NCI-H1694 (cell line): ENCODE measurements around the gene ARHGEF4.

Experiments used
- DNase-seq: peaks from one replicate; lab custom pipeline; 2025; lab: John Stamatoyannopoulos, UW

The ARHGEF4 gene

DNA sequence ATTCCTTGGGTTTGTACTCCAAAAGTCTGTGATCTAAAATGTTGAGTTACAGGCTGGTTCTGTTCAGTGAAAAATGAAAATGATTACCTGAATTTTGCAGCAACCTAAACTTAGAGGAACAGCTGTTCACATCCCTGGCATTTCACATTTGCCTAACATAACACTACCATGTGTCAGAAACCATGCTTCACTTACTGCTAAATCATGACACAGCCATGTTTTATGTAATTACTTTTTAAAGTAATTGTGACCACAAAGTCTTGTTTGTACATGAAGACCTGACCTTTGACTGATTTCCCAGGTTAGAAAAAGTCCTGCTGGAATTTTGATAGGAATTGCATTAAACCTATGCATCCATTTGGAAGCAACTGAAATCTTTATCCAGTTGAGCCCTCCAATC lies 177.4 kb downstream of the ARHGEF4 start:
- DNase-seq = no peak

DNA sequence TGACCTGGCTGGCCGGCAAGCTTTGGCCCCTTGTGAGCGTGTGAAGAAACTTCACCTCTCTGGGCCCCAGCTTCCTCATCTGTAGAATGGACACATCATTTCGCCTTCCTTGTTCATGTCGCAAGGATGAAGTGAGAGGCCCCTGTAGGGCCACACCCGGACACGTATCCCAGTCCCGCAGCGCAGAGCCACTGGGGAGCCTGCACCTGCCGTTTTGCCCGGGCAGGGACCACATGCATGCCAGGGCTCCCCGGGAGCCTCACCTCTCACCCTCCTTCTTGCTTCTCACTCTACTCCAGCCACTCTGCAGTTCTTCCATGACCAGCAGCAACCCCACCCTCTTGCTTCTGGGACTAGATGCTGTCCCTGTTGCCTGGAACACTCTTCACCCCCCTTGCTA lies 179.1 kb downstream of the ARHGEF4 start:
- no peak for DNase-seq

DNA sequence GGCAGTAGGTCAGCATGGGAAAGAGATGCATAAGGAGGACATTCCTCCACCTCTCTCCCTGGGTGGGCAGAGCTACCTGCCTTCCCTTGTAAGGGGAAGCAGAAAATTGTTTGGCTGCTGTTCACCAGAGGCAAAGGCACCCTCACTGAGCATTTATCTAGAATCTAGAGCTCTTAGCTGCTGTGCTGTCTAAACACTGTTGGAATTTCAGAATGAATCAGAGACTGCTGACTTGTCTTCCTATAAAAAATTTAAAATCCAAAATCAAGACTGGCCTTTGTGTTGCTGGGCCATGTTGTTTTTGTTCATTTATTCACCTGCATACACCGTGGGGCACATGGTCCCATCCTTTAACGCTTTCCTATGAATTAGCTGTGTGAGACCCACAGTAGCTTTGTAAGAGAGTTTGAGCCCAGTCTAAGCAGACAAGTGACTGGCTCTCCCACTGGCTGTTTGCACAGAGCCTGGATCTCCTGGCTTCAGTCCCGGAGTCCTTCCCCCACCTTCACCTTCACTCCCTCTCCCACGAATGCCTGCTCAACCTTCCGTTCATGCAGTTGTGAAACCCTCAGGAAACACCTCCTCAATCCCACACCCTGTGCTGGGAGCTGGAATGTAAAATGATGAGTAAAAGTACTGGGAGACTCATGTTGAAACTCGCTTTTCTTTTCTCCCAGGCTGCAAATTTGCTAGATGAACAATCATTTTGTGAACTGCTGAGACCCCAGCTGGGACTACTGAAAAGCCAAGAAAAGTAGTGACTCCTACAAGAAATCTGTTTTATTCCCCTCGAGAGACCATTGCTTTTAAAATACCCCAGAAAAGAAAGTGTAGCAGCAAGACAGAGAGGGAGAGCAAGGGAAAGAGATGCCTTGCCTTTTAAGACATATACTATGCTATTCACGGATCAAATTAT lies 180.4 kb downstream of the ARHGEF4 start:
- DNase-seq = no peak

DNA sequence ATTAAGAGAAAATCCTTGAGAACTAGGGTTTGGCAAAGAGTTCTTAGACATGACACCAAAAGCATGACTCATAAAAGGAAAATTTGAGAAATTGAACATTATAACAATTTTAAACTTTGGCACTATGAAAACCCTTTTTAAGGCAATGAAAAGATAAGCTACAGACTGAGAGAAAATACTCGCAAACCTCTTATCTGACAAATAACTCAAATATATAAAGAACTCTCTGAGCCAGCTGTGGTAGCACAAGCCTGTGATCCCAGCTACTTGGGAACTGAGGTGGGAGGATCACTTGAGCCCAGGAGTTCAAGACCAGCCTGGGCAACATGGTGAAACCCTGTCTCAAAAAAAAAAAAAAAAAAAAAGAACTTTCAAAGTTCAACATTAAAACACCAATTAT lies 186.0 kb downstream of the ARHGEF4 start:
- DNase-seq = no peak

DNA sequence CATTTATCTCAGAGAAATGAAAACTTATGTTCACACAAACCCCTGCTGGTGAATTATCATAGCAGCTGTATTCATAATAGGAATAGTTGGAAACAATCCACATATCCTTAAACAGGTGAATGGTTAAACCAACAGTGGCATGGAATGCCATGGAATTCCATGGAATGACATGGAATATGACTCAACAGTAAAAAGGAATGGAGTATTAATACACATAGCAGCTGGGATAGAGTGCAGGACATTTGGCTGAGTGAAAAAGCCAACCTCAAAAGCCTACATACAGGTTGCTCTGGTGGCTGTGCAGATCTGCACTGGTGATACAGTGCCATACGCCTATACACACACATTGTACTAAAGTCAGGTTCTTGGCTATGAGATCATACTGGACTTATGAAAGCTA lies 187.0 kb downstream of the ARHGEF4 start:
- DNase-seq = no peak

DNA sequence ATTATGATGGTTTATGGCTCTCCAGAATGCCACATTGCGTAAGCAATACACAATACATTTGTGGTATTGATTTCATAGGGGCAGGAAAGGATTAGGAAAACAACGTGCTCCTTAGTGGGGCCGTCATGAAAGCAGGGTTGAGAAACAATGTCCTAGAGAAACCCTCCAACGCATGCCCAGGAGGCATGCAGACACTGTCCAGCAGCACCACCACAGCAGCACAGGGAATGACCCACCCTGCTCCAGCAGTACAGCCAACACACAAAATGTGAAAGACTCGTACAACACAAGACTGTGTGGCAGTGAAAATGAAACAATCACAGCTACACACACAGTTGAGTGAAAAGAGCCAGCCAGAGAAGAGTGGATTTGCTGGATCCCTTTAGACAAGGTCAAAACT lies 190.2 kb downstream of the ARHGEF4 start:
- DNase-seq = no peak

DNA sequence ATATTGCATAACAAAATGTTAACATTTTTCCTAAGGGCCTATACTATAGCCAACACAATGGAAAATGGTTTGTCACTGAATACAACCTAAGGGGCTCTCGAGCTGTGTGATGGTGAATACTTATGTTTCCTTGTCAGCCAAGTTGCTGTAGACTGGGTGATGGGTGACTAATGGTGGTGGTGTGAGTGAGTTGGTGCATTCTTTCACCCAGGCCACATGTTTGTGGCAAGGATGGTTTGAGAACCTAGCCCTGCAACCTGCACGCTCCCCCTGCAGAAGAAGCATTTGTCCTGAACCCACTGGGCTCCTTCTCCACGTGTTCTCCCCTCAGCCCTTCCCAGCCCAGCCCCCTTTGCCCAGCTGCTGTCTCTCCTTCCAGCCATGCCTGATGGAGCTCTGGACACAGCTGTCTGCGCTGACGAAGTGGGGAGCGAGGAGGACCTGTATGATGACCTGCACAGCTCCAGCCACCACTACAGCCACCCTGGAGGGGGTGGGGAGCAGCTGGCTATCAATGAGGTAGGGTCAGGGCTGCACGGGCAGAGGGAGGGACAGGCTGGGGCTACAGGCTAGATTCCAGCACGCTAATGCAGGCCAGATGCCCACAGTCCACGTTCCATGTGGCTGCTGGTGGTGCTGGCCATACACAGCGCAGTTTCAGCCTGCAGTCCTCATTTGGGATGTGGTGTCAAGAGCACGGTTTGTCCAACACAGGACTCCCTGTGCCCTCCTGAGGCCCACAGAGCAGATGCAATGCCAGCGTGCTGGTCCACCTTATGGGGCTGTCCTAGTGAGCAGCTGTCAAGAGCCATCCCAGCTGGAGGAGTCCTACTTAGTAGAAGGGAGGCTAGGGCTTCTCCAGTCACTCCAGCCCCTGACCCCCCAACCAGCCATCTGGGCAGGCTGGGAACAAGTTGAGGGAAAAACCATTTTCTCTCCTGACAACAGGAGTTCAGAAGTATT lies 191.1 kb downstream of the ARHGEF4 start:
- DNase-seq = no peak

DNA sequence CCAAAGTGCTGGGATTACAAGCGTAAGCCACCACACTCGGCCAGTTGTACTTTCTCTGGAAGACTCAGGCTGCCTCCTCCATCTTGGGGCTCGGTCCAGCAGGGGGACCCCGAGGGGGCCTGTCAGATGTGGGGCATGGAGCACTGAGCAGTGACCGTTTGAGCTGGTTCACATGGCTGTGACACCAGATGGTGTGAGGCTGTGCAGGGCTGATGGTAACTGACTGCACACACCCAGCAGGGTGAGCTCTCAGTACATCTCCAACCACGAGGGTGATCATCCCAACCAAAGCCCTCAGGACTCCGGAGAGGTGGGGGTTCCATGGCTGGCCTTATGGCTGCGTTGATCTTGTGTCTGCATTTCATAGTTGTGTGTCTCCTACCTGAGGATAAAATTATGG lies 193.1 kb downstream of the ARHGEF4 start:
- peak; percentile 11 for DNase-seq

DNA sequence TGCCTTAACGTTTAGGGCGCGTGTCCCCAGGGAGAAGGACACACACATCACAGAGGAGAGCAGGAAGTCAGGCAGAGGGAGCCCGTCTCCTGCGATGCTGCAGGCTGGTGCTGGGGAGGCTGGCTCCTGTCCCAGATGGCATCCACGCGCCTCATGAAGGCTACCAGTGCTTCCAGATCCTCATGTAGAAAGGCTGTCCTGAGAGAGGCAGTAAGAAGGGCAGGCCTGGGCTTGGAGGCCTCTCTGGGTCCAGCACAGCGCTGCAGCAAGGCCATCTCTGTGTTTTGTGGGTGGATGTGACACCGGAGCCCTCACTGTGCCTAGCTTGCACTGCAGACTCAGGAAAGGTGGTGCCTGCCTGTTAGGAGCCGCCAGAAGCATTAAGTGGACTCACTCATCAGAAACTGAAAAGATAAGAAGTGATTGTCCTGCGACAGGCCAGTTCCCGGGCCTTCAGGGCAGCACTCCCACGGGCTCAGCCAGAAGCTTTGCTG lies 193.8 kb downstream of the ARHGEF4 start:
- peak; percentile 70 for DNase-seq

DNA sequence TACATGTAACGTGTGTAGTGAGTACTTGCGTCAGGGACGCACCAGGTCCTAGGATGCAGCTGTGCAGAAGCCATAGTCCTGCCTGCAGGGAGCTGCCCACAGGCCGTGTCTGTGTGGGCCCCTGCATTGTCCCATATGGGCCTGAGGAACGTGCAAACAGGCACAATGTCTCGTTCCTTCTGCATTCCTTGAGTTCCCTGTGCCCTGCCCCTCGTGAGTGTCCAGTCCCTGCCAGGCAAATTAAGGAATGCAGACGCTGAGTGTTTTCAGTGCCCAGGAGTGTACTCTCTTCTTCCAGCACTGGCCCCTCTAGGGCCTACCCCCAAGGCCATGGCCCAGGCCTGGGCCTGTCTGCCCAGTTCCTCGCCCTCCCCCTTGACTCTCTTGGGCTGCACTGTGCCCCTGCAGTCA lies 194.7 kb downstream of the ARHGEF4 start:
- DNase-seq = no peak

DNA sequence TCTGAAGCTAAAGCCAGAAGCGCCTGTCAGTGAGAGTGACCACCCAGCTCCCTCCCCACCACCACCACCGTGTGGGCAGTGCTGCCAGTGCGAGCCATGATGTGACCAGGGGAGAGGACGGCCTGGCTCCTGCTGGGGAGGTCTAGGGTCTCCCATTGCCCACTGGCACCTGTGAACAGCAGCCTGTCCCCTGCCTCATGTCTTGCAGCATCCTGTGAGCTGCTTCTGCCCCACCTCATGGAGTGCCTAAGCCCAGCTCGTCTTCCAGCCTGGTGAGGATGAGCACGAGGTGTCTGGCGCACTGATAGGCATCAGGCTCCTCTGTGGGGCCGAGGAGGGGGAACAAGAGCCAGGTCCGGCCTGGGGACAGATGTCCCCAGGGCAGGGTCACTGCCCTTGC lies 195.2 kb downstream of the ARHGEF4 start:
- no peak for DNase-seq

DNA sequence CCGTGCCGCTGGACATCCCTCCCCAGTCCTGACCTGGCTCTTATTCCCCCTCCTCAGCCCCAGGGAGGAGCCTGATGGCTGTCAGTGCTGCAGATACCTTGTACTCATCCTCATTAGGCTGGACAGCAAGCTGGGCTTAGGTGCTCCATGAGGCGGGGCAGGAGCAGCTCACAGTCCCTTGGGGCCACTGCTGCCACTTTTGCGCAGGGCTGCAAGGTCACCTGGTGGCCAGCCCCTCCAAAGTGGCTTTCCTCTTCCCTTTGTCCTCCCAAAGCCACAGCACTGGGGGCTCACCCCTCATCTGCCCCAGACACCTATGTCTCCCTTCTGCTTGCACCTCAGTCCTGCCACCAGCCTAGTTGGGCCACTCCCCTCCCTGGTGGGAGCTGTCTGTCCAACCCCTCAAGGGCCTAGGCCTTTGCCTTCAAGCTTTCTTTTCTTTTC lies 195.7 kb downstream of the ARHGEF4 start:
- DNase-seq = no peak

DNA sequence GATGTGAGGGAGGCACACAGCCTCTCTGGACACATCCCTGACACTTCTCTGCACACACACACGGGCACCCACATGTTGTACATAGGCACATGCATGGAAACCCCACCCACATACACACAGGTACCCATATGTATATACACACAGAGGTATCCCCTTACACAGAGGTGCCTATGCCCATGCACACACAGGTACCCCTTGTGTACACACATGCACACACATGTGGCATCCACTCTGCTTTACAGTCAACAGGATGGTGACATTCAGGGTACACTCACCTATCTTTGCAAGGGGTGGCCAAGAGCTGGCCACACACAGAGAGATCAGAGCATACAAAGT lies 197.0 kb downstream of the ARHGEF4 start:
- DNase-seq = no peak

DNA sequence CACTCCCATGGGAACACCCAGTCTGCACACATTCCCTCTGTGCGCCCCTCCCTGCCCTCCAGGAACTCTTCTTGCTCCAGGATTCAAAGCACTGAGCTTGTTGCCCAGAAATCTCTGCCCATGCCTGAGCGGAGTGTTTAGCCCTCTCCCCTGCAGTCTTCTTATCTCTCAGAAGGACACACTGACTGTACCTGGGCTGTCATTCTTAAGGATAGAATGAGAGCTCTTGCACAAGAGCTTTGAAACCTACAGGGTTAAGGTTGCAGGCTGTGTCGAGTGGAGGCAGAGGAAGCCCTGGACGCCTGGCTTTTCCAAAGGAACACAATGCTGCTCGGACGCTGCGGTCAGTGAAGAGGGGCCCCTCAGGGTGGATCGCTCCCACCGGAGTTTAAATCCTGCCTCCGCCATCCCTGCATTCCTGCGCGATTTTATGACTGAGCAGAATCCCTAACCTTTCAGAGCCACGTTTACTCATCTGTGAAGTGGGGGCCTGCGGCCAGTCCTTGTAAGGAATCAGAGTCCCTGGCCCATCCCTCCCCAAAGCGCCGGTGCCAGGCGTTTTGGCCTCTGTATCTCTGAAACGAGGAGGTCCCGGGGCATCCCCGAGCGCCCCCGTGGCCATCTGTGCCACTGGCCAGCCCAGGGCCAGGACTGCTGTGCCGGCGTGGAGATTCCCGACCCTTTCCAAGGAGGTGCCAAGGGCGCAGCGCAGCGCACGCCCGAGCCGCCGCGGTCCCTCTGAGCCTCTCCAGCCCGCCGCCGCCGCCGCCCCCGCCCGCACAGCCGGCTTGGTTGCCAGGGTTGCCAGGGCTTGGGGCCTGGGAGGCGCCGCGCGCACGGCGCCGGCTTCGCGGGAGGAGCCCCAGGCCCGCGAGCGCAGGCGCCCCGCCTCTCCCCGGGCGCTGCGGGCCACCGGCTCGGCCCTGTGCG lies 197.7 kb downstream of the ARHGEF4 start:
- DNase-seq = no peak

DNA sequence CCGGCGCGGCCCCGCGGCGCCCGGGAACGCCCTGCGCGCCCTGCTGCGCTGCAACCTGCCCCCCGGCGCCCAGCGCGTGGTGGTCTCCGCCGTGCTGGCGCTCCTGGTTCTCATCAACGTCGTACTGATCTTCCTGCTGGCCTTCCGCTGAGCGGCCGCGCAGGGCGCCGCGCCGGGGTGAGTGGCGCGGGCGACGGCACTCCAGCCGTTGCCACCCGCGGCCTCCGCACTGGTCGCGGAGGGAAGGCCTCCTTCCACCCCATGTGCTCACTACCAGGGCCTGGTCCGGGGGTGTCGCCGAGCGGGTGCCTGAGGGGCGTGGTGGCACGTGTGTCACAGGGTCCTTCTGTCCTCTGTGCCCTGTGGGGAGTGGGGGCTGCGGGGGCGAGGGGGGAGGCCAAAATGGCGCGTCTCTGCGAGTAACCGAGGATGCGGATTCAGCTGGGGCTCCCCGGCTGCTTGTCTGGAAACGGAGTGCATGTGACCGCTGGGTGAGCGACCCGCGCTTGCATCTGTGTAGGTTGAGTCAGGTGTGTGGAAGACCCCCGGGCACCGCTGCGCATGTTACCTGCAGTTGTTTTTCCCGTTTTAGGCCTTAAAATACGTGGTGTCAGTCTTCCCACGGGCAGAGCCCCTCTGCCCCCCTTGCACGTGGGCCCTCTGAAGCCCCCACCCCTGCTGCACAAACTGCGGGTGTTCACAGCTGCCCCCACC lies 198.6 kb downstream of the ARHGEF4 start:
- DNase-seq = no peak

DNA sequence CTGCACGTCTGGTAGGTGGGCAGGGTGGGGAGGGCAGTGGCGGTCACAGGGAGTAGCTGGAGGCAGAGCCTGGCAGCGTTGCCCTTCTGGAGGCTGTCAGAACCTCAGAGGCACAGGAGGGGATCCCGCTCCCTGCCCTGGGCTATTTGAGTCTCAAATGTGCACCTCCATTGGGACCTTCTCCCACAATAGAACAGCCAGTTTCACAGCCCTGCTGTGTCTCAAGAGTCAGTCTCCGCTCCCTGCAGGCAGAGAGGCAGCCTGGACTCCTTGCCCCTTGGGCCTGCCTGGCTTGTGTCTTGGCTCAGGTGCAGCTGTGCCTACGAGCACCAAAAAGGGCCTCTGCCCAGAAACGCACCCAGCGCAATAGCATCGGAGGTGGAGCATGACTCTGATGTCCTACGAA lies 199.1 kb downstream of the ARHGEF4 start:
- DNase-seq = no peak

DNA sequence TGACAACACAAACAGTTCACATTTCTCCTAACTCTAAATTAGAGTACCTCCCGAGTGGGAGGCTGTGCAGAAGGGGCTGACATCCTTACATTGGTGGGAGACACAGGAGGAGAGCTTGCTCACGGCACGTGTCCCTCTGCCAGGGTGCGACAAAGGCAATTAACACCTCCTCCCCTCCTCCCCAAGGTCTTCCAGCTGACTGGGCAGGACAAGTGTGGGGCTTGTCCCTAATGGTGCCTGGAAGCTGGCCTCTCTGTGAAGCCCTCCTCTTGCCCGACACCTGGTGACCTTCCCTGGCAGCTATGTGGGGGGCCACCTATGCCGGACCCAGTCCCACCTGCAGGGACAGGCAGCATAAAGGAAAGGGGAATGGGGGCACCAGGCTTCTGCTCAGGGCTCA lies 199.6 kb downstream of the ARHGEF4 start:
- DNase-seq = no peak

DNA sequence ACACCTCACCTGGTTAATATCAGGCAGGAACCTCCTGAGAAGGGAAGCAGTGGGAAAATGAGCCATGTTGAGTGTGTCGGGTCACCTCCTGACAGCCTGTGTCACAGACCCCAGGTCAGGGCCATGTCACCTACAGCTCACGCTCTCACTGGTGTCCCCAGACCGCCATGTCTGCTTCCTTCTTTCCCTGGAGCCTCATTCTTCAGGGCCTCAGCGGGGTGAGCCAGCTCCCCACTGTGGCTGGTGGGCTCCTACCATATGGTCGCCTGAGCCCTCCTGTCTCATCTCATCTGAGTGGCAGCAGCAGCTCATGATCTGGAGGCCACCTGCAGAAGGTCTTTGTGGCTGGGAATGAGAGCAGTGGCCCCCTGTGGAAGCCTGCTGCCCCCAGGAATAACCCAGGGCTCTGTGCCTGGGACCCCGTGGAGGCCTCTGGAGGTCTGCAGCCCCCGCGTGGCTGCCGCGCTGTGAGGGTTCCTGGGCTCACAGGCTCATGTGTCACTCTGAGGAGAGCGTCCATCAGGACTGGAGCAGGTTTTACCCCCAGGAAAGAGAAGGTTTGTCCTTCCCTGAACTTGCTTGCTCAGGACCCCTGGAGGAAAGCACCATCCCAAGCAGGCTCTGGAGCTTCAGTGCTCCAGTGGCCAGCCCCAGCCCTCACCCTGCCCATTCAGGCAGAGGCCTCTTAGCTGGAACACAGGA lies 200.1 kb downstream of the ARHGEF4 start:
- DNase-seq = no peak

DNA sequence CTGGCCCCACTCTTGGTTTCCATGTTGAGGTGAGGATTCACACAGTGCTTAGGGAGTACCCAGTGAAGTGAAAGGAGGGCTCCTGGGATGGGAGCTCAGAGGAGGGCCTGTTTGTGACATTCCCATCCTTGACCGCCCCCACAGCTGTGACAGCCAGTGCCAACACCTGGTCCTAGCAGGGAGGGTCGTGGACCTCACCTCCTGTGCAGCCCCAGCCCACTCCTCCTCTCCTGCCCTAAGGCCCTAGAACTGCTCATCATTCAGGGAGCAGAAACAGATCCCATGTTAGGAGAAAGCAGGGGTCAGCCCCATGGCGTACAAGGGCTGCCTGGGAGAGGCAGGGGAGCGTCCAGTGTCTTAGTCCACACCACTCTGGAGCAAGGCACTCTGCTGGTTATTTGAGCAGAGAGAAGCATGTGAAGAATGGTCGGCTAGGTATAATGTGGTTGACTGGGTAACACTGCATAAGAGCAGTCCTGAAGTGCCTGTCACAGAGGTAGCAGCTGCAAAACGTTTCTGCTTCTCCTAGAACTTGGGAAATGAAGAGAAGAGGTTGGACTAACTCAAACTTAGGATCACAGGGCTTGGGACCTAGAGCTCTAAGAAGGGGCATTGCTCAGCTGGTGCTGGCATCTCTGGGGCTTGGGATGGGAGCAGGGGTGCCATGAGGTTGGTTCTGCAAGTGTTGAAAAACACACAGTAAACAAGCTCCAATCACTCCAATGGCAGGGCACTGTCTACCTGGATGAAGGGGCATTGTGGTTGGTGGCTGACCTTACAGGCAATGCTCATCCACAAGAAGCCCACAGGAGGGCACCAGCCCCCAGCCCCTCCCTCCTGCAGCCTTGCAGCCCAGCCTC lies 200.9 kb downstream of the ARHGEF4 start:
- no peak for DNase-seq
